Measurements from ENCODE around the gene FOXP1. TPM values are rescaled to one million over a fixed set of nuclear protein-coding genes. Genes with fewer than 3 reads are reported as not detected.

FOXP1 gene
- total RNA-seq, 1 donor = 55.7 TPM

GRCh38 chr3:71127844-71128243 lies 455.7 kb downstream of the FOXP1 start:
- no peak for DNase-seq (ENCODE audit: low read depth)
- peak overlapping the region; percentile 70 for H3K4me3 ChIP-seq (ENCODE audit: low read depth, low read length)

DNA sequence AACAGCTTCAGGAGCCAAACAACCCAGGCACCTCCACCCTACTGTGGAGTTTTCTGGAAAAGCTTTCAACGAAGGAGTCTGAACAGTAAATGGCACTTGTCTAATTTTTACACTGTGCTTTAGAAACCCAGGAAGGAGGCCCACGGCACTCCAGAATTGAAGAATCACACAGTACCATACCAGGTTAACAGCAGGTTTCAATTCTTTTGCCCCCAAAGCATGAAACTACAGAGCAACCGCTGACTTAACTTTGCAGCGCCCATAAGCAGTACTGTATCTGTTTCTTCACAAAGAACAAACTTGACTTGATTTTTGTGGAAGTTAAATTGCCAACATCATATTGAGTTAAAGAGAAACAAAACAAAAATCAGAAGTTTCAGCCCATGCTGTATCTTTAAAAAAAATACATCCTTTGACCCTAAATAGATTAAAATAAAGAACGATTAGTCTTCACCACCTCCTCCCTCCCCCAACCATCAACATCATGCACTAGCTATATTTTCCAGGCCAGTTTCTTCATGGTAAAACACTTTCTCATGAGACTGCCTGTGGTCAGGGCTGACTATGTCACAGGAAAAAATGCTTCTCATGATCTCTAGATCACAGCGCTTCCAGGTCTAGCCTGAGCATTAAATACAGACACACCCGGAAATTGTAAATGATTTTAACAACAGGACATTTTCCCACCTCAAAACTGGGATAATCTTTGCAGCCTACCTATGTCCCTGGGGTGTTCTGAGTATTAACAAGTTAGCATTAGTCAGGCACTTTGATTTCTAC lies 456.3 kb downstream of the FOXP1 start:
- peak; percentile 79 for DNase-seq (ENCODE audit: low read depth)
- TF ChIP-seq, protein P1, sequence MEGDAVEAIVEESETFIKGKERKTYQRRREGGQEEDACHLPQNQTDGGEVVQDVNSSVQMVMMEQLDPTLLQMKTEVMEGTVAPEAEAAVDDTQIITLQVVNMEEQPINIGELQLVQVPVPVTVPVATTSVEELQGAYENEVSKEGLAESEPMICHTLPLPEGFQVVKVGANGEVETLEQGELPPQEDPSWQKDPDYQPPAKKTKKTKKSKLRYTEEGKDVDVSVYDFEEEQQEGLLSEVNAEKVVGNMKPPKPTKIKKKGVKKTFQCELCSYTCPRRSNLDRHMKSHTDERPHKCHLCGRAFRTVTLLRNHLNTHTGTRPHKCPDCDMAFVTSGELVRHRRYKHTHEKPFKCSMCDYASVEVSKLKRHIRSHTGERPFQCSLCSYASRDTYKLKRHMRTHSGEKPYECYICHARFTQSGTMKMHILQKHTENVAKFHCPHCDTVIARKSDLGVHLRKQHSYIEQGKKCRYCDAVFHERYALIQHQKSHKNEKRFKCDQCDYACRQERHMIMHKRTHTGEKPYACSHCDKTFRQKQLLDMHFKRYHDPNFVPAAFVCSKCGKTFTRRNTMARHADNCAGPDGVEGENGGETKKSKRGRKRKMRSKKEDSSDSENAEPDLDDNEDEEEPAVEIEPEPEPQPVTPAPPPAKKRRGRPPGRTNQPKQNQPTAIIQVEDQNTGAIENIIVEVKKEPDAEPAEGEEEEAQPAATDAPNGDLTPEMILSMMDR (IDR thresholded peaks at IDR 0.05; ENCODE audit: insufficient read depth, low read depth, low read length) = no peak
- peak overlapping the region; percentile 70 for H3K4me3 ChIP-seq (ENCODE audit: low read depth, low read length)

More at GRCh38 chr3:71127844-71128243, 455.7 kb downstream of the FOXP1 start:
- TF ChIP-seq, protein P1 (IDR thresholded peaks at IDR 0.05; ENCODE audit: insufficient read depth, low read depth, low read length) = no peak

DNA sequence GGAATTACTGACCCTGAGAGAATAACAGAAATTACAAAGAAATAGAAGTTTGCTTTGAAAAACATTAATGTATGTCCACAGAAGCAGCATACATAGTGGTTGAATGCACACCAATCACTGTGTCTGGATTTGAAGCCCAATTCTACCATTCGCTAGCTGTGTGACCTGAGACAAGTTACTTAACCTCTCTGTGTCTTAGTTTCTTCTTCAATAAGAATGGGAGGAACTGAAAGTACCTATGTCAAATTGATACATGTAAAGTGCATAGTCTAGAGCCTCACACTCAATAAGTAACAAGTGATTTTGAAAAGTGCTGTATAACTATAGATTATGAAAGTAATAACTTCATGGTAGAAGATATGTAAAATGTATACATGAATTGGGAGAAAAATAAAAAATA lies 457.8 kb downstream of the FOXP1 start:
- H3K4me3 ChIP-seq (ENCODE audit: low read depth, low read length) = no peak overlapping the region
- DNase-seq (ENCODE audit: low read depth) = no peak
- TF ChIP-seq, protein P1 (IDR thresholded peaks at IDR 0.05; ENCODE audit: insufficient read depth, low read depth, low read length) = no peak

DNA sequence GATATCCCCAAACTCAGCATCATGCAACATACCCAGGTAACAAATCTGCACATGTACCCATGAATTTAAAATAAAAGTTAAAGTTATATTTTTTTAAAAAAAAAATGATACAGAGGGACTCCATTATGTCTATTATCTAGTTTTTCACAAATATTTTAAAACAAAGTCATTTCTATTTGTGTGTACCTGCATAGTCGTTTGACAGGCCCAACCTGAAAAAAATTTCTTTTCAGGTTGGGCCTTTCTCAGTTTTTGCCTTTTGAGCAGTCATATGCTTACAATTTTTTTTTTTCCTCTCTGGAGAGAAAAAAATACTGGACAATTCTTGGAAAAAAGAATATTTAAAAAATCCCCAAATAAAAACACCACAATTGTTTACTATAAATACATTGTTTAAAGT lies 459.5 kb downstream of the FOXP1 start:
- TF ChIP-seq, protein P1 (IDR thresholded peaks at IDR 0.05; ENCODE audit: insufficient read depth, low read depth, low read length) = no peak
- DNase-seq (ENCODE audit: low read depth) = no peak
- no peak overlapping the region for H3K4me3 ChIP-seq (ENCODE audit: low read depth, low read length)

GRCh38 chr3:71122641-71123040 lies 460.9 kb downstream of the FOXP1 start:
- no peak for DNase-seq (ENCODE audit: low read depth)
- TF ChIP-seq, protein P1 (IDR thresholded peaks at IDR 0.05; ENCODE audit: insufficient read depth, low read depth, low read length) = no peak
- no peak overlapping the region for H3K4me3 ChIP-seq (ENCODE audit: low read depth, low read length)

- DNase-seq (ENCODE audit: low read depth) = no peak
- TF ChIP-seq, protein P1 (IDR thresholded peaks at IDR 0.05; ENCODE audit: insufficient read depth, low read depth, low read length) = no peak
- no peak overlapping the region for H3K4me3 ChIP-seq (ENCODE audit: low read depth, low read length)
Measured at GRCh38 chr3:71121429-71122167, 461.9 kb downstream of the FOXP1 start.
